Stimulated activated memory B cell treated with anti-CD40 and anti-IgM and Interleukin-4, amounts not matched to agents 10 μg/mL and 1 μg/mL and 100 μg/mL, for 72 hours (primary cell): ENCODE results near the gene PCYT1B.

Experiments
- ATAC-seq: fragments of 150-1000 bp; cut with Tn5 transposase; 2 replicates; pipeline ENCODE4 v1.10.0; 2021
- H3K27ac Mint-ChIP-seq: one replicate; pipeline ENCODE4 v1.8.0; 2022; ENCODE audit warnings: mild to moderate bottlenecking, mixed read lengths
- H3K27me3 Mint-ChIP-seq: one replicate; pipeline ENCODE4 v1.8.0; 2022; ENCODE audit warnings: mixed read lengths
- H3K36me3 Mint-ChIP-seq: one replicate; pipeline ENCODE4 v1.8.0; 2022; ENCODE audit warnings: mixed read lengths
- H3K4me1 Mint-ChIP-seq: one replicate; pipeline ENCODE4 v1.8.0; 2022; ENCODE audit warnings: mixed read lengths
- H3K4me3 Mint-ChIP-seq: one replicate; pipeline ENCODE4 v1.8.0; 2022; ENCODE audit warnings: mild to moderate bottlenecking, moderate library complexity, mixed read lengths
- H3K9me3 Mint-ChIP-seq: one replicate; pipeline ENCODE4 v1.8.0; 2022; ENCODE audit warnings: mixed read lengths

The PCYT1B gene

GRCh38 chrX:24577091-24577490 is 70.1 kb downstream of the PCYT1B start:
- Mint-ChIP-seq H3K27me3 (no peaks in the 10 kb centered on the region), H3K36me3 (no peaks in the 10 kb centered on the region), H3K4me3 (no peak overlapping the region), H3K4me1 (no peaks in the 10 kb centered on the region), H3K9me3 (no peaks in the 10 kb centered on the region), H3K27ac (no peak overlapping the region)
- ATAC-seq = no peak

DNA sequence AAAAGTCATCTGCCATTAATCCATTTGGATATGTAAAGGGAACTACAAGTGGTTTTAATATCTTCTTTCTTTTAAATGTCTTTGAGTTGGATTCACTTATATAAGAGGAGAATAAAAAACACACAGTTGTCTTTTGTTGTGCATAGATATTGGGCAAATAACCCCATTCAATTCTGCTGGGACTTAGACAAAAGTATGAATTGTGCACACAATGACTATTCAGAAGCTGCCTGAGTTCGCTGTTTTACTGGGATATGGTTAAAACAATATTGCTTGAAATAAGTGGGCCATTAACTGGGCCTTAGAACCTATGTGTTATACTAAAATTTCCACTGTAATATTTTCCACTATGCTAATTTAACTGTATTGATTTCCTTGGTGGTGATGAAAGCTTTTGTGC is 71.7 kb downstream of the PCYT1B start:
- Mint-ChIP-seq H3K4me1 (no peaks in the 10 kb centered on the region), H3K27me3 (no peaks in the 10 kb centered on the region), H3K27ac (no peak overlapping the region), H3K9me3 (no peaks in the 10 kb centered on the region), H3K4me3 (no peak overlapping the region), H3K36me3 (no peaks in the 10 kb centered on the region)
- no peak for ATAC-seq

DNA sequence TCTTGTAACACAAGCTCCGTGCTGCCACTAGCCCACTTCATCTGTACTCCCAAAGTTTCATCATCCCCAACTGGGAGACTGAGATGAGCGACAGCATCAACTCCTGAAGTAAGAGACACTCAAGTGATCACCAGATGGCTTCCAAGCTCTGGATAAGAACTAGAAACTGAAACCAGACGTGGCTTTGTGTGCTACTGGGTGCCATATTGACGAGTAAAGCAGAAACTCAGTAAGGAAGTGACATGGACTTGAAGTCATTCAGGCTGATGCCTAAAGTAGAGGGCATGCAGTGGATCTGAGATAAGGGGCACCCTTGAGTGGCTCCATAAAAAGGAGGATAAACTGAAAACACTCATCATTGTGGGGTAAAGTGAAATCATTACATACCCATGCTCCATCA is 72.4 kb downstream of the PCYT1B start:
- no peaks in the 10 kb centered on the region for H3K4me1 Mint-ChIP-seq
- no peak for ATAC-seq
- H3K9me3 Mint-ChIP-seq = no peaks in the 10 kb centered on the region
- H3K27me3 Mint-ChIP-seq = no peaks in the 10 kb centered on the region
- no peaks in the 10 kb centered on the region for H3K36me3 Mint-ChIP-seq
- no peak overlapping the region for H3K4me3 Mint-ChIP-seq
- no peak overlapping the region for H3K27ac Mint-ChIP-seq

GRCh38 chrX:24567169-24567568 is 80.0 kb downstream of the PCYT1B start:
- no peak for ATAC-seq
- Mint-ChIP-seq H3K9me3 (no peaks in the 10 kb centered on the region), H3K4me3 (no peak overlapping the region), H3K27ac (no peak overlapping the region), H3K27me3 (peaks cover 10% of the 10 kb centered on the region), H3K36me3 (no peaks in the 10 kb centered on the region), H3K4me1 (no peaks in the 10 kb centered on the region)

DNA sequence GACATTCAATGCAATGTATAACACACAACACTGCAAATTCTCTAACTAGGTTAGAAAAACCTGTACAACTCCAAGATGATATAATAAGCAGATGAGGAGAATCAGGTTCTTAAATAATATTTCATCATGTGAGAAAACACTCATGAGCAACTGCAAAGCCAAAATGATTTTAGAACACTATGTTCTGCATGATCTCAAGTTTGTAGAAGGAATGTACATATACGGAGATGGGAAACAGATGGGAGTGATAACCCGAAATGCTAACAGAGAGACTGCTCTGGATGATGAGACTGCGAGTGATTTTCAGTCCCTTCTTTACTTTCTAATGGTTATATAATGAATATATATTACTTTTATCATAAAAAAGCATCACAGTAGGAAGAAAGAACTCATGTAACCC is 80.9 kb downstream of the PCYT1B start:
- no peaks in the 10 kb centered on the region for H3K4me1 Mint-ChIP-seq
- no peak overlapping the region for H3K4me3 Mint-ChIP-seq
- H3K27ac Mint-ChIP-seq = no peak overlapping the region
- peaks cover 10% of the 10 kb centered on the region for H3K27me3 Mint-ChIP-seq
- H3K9me3 Mint-ChIP-seq = no peaks in the 10 kb centered on the region
- ATAC-seq = no peak
- H3K36me3 Mint-ChIP-seq = no peaks in the 10 kb centered on the region

DNA sequence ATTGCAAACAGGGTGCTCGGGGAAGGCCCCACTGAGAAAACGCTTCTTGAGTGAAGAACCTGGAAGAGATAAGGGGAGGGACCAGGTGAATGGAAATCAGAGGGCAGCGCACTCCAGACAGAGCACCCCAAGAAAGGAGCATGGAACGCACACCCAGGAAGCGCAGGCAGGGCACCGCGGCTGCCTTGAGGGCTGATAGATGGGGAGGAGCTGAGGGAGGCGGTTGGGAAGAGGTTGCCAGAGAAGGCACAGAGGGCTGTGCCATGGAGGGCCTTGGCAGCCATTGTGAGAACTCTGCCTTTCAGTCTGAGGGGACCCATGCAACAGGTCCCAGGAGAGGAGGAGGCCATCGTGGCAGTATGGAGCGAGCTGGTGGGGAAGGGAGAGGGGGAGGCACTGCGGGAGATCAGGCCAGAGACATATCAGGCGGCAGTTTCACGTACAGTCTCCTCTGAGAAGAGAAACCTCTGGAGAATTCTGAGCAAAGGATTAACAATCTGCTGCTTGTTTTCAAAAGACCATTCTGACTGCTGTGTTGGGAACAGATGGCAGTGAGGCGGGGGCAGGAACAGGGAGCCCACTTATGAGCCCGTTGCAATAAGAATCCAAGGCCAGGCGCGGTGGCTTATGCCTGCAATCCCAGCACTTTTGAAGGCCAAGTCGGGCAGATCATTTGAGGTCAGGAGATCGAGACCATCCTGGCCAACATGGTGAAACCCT is 83.7 kb downstream of the PCYT1B start:
- Mint-ChIP-seq H3K27ac (no peak overlapping the region), H3K27me3 (peaks cover 10% of the 10 kb centered on the region), H3K9me3 (no peaks in the 10 kb centered on the region), H3K4me3 (no peak overlapping the region), H3K36me3 (no peaks in the 10 kb centered on the region), H3K4me1 (no peaks in the 10 kb centered on the region)
- no peak for ATAC-seq

- Mint-ChIP-seq H3K4me3 (no peak overlapping the region), H3K9me3 (no peaks in the 10 kb centered on the region), H3K36me3 (no peaks in the 10 kb centered on the region), H3K4me1 (no peaks in the 10 kb centered on the region), H3K27ac (no peak overlapping the region), H3K27me3 (peaks cover 10% of the 10 kb centered on the region)
- no peak for ATAC-seq
Observed at GRCh38 chrX:24561121-24561520, 86.0 kb downstream of the PCYT1B start.

- no peak for ATAC-seq
- Mint-ChIP-seq H3K27ac (no peak overlapping the region), H3K36me3 (no peaks in the 10 kb centered on the region), H3K9me3 (no peaks in the 10 kb centered on the region), H3K27me3 (no peaks in the 10 kb centered on the region), H3K4me1 (peaks cover 6% of the 10 kb centered on the region), H3K4me3 (no peak overlapping the region)
Observed at GRCh38 chrX:24553011-24553410, 94.1 kb downstream of the PCYT1B start.

GRCh38 chrX:24550166-24550565 is 97.0 kb downstream of the PCYT1B start:
- ATAC-seq = no peak
- Mint-ChIP-seq H3K36me3 (peaks cover 4% of the 10 kb centered on the region), H3K4me1 (peaks cover 6% of the 10 kb centered on the region), H3K4me3 (no peak overlapping the region), H3K27ac (no peak overlapping the region), H3K27me3 (no peaks in the 10 kb centered on the region), H3K9me3 (no peaks in the 10 kb centered on the region)

GRCh38 chrX:24547961-24548360 is 99.2 kb downstream of the PCYT1B start:
- no peak for ATAC-seq
- H3K4me3 Mint-ChIP-seq = no peak overlapping the region
- H3K27ac Mint-ChIP-seq = no peak overlapping the region
- no peaks in the 10 kb centered on the region for H3K4me1 Mint-ChIP-seq
- no peaks in the 10 kb centered on the region for H3K9me3 Mint-ChIP-seq
- H3K36me3 Mint-ChIP-seq = peaks cover 13% of the 10 kb centered on the region
- no peaks in the 10 kb centered on the region for H3K27me3 Mint-ChIP-seq

GRCh38 chrX:24542756-24543155 is 104.4 kb downstream of the PCYT1B start:
- Mint-ChIP-seq H3K27me3 (no peaks in the 10 kb centered on the region), H3K4me3 (no peak overlapping the region), H3K36me3 (peaks cover 27% of the 10 kb centered on the region), H3K9me3 (no peaks in the 10 kb centered on the region), H3K4me1 (no peaks in the 10 kb centered on the region), H3K27ac (no peak overlapping the region)
- no peak for ATAC-seq

- no peak overlapping the region for H3K27ac Mint-ChIP-seq
Observed at GRCh38 chrX:24536551-24536950, 110.6 kb downstream of the PCYT1B start.

GRCh38 chrX:24528605-24529004 is 118.5 kb downstream of the PCYT1B start:
- Mint-ChIP-seq H3K27me3 (no peaks in the 10 kb centered on the region), H3K9me3 (no peaks in the 10 kb centered on the region), H3K4me1 (no peaks in the 10 kb centered on the region), H3K4me3 (no peak overlapping the region), H3K36me3 (peaks cover 11% of the 10 kb centered on the region), H3K27ac (no peak overlapping the region)
- no peak for ATAC-seq

More at GRCh38 chrX:24536551-24536950, 110.6 kb downstream of the PCYT1B start:
- no peaks in the 10 kb centered on the region for H3K27me3 Mint-ChIP-seq
- no peaks in the 10 kb centered on the region for H3K9me3 Mint-ChIP-seq
- ATAC-seq = no peak
- no peaks in the 10 kb centered on the region for H3K4me1 Mint-ChIP-seq
- no peak overlapping the region for H3K4me3 Mint-ChIP-seq
- peaks cover 22% of the 10 kb centered on the region for H3K36me3 Mint-ChIP-seq

DNA sequence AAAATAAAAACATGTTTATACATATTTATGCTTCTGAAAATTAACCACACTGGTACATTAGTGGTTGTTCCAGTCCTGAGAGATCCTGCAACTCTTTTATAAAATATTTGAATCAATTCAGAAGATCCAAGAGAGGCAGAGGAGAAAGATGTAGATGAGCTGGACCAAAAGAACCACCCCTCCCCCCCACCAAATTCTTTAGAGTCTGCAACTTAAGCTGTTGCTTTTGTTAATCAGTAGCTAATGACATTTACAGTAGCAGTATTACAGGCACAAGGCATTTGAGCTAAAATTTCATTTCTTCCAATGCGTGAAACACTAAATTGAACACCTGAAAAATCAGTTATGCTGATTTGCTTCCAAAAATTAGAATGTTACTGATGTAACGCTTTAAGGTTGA is 120.5 kb downstream of the PCYT1B start:
- H3K27me3 Mint-ChIP-seq = no peaks in the 10 kb centered on the region
- H3K4me1 Mint-ChIP-seq = no peaks in the 10 kb centered on the region
- H3K9me3 Mint-ChIP-seq = no peaks in the 10 kb centered on the region
- peaks cover 22% of the 10 kb centered on the region for H3K36me3 Mint-ChIP-seq
- no peak overlapping the region for H3K27ac Mint-ChIP-seq
- no peak overlapping the region for H3K4me3 Mint-ChIP-seq
- ATAC-seq = no peak

DNA sequence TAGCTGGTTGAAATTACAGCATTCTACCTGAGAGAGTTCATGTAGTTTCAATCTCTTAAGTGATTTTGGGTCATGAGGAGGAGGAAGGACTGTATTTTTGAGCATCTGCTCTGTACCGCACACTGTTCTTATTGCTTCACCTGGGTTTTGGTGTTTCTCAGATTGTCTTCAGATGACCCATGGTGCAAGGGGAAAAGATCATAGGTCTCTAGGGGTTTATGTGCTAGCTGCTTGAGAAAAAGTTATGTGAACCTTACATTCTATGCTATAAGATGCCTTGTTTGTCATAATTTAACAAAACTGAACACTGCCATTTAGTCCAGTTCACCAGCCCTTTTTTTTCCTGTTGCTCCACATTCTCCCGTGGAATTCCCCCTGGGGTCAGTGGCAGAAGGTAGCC is 121.7 kb downstream of the PCYT1B start:
- H3K27ac Mint-ChIP-seq = no peak overlapping the region
- peaks cover 22% of the 10 kb centered on the region for H3K36me3 Mint-ChIP-seq
- ATAC-seq = no peak
- no peaks in the 10 kb centered on the region for H3K9me3 Mint-ChIP-seq
- no peaks in the 10 kb centered on the region for H3K27me3 Mint-ChIP-seq
- H3K4me3 Mint-ChIP-seq = no peak overlapping the region
- H3K4me1 Mint-ChIP-seq = no peaks in the 10 kb centered on the region

DNA sequence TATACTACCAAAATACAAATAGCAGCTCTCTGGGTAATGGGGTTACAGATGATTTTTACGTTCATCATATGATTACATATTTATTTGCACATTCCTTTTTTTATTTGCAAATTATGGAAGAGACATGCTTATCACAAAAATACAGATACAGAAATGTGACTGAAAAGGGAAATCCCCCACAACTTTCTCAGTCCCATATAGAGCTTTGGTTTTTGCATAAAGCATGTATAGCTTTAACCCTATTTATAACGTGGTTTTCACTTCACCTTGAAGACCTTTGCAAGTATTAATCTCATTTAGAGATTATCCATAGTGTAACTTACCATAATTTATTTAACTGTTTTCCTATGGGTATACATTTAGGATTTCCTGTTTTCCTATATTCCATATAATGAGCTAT is 126.7 kb downstream of the PCYT1B start:
- Mint-ChIP-seq H3K27me3 (no peaks in the 10 kb centered on the region), H3K4me1 (no peaks in the 10 kb centered on the region), H3K27ac (no peak overlapping the region), H3K9me3 (no peaks in the 10 kb centered on the region), H3K4me3 (no peak overlapping the region), H3K36me3 (peaks cover 19% of the 10 kb centered on the region)
- ATAC-seq = no peak

GRCh38 chrX:24515447-24515846 is 131.7 kb downstream of the PCYT1B start:
- Mint-ChIP-seq H3K36me3 (peaks cover 6% of the 10 kb centered on the region), H3K27me3 (no peaks in the 10 kb centered on the region), H3K27ac (no peak overlapping the region), H3K9me3 (no peaks in the 10 kb centered on the region), H3K4me3 (no peak overlapping the region), H3K4me1 (no peaks in the 10 kb centered on the region)
- ATAC-seq = no peak
